GM12891 (cell line): ENCODE data around the gene OLFML2B.

ENCODE experiments used
- POLR2A ChIP-seq: IDR thresholded peaks from 2 replicates; pipeline ENCODE4 v1.6.1; 2011; ENCODE audit warnings: low read depth, low read length, control low read depth
- POLR2AphosphoS5 ChIP-seq: IDR thresholded peaks from 2 replicates; pipeline ENCODE4 v1.6.1; 2011; ENCODE audit warnings: low read depth, low read length, control low read depth
- POU2F2 ChIP-seq: IDR thresholded peaks from 2 replicates; pipeline ENCODE4 v1.6.1; 2011; ENCODE audit warnings: low read depth, mild to moderate bottlenecking, control low read depth, low read length, moderate library complexity
- SPI1 ChIP-seq: IDR thresholded peaks from 2 replicates; pipeline ENCODE4 v1.6.1; 2011; ENCODE audit warnings: low read depth, low read length, control low read depth
- TAF1 ChIP-seq: IDR thresholded peaks from 2 replicates; pipeline ENCODE4 v1.6.1; 2011; ENCODE audit warnings: low read depth, low read length, control low read depth

- no peak for TF ChIP-seq TAF1
- TF ChIP-seq POLR2A = no peak
- no peak for TF ChIP-seq POLR2AphosphoS5
- TF ChIP-seq SPI1 = no peak
- no peak for TF ChIP-seq POU2F2
Measured at GRCh38 chr1:162069334-162070093, 45.8 kb upstream of the OLFML2B start, which contains the start of gene NOS1AP.
